ENCODE measurements around the gene RNF114.

RNF114 gene

DNA sequence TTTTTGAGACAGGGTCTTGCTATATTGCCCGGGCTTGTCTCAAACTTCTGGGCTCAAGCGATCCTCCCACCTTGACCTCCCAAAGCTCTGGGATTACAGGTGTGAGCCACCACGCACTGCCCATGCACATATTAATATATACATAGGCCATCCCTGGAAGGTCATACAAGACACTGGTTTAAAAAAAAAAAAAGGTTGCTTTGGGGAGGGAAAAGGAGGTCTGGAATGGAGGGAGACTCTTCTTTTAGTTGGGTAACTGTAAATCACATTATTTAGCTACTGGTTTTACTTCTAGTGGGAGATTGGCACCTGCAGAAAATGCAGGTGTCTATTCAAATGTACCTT lies 42.5 kb downstream of the RNF114 start:
- DNase-seq (ENCODE audit: low spot score): no peak
- in situ Hi-C loops (cut with MboI; ENCODE audit: low sequenced_read_pairs, unreplicated experiment): loop anchor here (10.0 kb wide), 1 partner anchor 96 kb away; no protein-coding TSS in a partner anchor
- TF ChIP-seq, protein P1, sequence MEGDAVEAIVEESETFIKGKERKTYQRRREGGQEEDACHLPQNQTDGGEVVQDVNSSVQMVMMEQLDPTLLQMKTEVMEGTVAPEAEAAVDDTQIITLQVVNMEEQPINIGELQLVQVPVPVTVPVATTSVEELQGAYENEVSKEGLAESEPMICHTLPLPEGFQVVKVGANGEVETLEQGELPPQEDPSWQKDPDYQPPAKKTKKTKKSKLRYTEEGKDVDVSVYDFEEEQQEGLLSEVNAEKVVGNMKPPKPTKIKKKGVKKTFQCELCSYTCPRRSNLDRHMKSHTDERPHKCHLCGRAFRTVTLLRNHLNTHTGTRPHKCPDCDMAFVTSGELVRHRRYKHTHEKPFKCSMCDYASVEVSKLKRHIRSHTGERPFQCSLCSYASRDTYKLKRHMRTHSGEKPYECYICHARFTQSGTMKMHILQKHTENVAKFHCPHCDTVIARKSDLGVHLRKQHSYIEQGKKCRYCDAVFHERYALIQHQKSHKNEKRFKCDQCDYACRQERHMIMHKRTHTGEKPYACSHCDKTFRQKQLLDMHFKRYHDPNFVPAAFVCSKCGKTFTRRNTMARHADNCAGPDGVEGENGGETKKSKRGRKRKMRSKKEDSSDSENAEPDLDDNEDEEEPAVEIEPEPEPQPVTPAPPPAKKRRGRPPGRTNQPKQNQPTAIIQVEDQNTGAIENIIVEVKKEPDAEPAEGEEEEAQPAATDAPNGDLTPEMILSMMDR (IDR thresholded peaks at IDR 0.05; ENCODE audit: borderline replicate concordance, control extremely low read depth, extremely low read depth, insufficient read depth, missing control alignments): no peak

DNA sequence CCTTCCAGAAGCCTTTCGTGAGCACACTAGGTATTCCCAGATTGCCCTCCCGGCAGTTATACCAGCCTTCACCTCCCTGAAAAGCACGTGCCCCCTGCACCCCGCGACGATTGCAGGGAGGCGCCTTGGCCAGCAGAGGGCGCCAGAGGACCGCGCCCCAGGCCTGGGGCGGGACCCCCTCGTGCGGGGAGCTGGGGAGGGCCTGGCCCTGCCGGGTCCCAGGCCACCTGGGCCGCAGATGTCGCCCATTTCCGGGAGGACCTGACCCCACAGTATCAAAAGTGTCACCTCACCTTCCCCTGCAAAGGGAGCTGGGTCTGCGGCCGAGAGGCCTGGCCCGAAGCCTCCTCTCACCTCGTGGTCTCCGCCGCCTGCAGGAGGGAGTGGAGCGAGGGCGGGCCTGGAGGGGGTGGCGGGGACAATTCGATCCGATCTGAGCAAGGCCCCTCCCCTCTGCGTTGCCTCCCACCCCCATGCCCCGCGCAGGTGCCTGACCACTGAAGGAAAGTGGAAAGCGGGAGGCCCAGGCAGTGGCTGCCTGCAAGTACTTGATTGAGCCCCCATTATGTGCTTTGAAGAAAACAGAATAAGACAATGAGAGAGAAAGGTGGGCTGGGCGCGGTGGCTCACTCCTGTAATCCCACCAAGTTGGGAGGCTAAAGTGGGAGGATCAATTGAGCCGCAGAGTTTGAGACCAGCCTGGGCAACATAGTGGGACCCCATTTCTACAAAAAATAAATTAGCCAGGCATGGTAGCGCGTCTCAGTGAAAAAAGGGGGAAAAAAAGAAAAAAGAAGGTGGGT lies 43.0 kb downstream of the RNF114 start:
- TF ChIP-seq, protein P1 (IDR thresholded peaks at IDR 0.05; ENCODE audit: borderline replicate concordance, control extremely low read depth, extremely low read depth, insufficient read depth, missing control alignments): peak; percentile 97
- DNase-seq (ENCODE audit: low spot score): peak; percentile 84
- in situ Hi-C loops (cut with MboI; ENCODE audit: low sequenced_read_pairs, unreplicated experiment): loop anchor here (10.0 kb wide), 1 partner anchor 96 kb away; no protein-coding TSS in a partner anchor

DNA sequence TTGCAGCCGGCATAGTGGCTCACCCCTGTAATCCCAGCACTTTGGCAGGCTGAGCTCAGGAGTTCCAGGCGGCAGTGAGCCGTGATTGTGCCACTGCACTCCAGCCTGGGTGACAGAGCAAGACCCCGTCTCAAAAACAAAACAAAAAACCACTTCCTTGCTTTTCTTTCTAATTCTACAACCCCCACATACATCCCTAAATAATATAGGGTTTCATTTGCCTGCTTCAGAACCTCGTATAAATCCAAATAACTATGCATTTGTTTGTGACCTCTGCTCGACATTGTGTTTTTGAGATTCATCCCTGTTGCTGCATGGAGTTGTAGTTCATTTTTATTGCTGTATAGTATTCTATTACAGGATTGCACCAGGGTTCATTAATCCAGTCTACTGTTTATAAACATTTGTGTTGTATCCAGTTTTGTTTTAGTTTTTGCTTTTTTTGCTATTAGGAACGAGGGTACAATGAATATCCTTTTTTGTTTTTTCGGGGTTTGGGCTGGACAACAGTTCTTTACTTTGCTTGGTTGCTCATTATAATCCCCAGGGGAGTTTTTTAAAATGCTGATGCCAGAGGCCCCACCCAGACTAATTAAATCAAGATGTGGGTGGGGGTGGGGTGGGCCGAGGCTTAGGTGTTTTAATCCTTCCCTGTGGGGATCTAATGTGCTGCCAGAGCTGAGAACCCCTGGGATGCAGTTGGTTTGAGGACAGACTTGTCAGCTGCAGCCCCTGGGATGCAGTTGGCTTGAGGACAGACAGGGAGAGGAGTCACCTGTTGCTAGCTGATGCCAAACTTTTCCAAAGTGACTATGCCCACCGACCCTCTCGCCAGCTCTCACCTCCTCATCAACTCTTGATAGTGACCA lies 44.2 kb downstream of the RNF114 start:
- no peak for DNase-seq (ENCODE audit: low spot score)
- TF ChIP-seq, protein P1 (IDR thresholded peaks at IDR 0.05; ENCODE audit: borderline replicate concordance, control extremely low read depth, extremely low read depth, insufficient read depth, missing control alignments): no peak
- in situ Hi-C loops (cut with MboI; ENCODE audit: low sequenced_read_pairs, unreplicated experiment): loop anchor here (5.0 kb wide), 1 partner anchor 72 kb away; no protein-coding TSS in a partner anchor

DNA sequence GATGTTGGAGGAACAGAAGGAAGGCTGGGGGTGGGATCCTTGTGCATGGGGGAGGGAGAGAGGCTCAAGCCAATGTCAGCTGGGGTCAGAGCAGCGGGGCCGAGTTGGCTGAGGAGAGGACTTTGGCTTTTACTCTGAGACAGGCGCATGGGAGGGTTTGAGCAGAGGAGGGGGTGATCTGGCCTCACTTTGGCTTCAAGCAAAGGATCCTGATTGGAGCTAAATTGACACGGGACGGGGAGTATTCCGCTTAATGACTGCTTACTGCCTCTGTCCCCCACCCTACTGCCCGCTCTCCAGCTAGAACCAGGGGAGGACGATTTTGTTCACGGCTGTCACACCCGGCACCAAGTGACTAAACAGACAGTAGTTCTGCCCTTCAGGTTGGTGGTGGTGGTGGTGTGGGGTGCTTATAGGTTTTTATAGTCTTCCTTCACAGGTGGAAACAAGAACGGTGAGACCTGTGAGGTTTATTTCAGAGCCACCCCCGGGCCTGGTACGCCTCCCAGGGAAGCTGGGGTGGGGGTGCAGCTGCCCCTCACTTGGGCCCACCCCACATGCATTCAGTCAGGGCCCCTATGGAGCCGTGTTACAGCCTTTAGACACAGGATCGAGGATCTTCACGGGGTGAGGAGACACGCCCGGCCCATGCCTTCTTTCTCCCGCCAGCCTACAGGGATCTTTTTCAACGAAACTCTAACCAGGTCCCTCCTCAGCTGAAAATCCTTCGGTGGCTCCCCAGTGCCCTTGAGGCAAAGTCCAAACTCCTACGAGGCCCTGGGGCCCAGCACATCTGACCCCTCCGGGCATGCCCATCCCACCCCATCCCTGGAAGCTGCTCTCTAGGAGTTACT lies 45.2 kb downstream of the RNF114 start:
- TF ChIP-seq, protein P1 (IDR thresholded peaks at IDR 0.05; ENCODE audit: borderline replicate concordance, control extremely low read depth, extremely low read depth, insufficient read depth, missing control alignments): no peak
- in situ Hi-C loops (cut with MboI; ENCODE audit: low sequenced_read_pairs, unreplicated experiment): loop anchor here (5.0 kb wide), 1 partner anchor 71 kb away; no protein-coding TSS in a partner anchor
- no peak for DNase-seq (ENCODE audit: low spot score)

DNA sequence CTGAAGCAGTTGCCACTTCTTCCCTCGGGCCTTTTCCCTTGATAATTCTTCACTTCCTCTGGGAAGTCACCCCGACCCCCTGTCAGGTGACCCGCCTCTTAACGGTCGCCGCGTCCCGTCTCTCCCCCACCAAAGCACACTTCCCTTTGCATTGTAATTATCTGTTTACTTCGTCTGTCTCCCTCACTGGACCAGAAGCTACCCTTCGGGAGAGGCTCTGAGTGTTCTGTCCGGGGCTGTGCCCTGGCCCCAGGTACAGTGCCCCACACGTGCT lies 45.8 kb downstream of the RNF114 start:
- in situ Hi-C loops (cut with MboI; ENCODE audit: low sequenced_read_pairs, unreplicated experiment): loop anchor here (5.0 kb wide), 1 partner anchor 70 kb away; no protein-coding TSS in a partner anchor
- TF ChIP-seq, protein P1 (IDR thresholded peaks at IDR 0.05; ENCODE audit: borderline replicate concordance, control extremely low read depth, extremely low read depth, insufficient read depth, missing control alignments): no peak
- DNase-seq (ENCODE audit: low spot score): no peak

Measured in GM13976 (cell line).